Neuron (in vitro differentiated cells): ENCODE results near the gene ATP5ME.
A peak's percentile ranks its signal among the peaks of the same experiment; 100 is the strongest.

ENCODE experiments used
- H2AFZ ChIP-seq: one replicate; pipeline ENCODE4 v1.6.1; 2013; ENCODE audit warnings: low read depth, mild to moderate bottlenecking, inconsistent platforms, low read length, moderate library complexity
- H3K27me3 ChIP-seq: one replicate; pipeline ENCODE4 v1.6.1; 2013; ENCODE audit warnings: low read length; ENCODE audit not compliant: insufficient read depth
- H3K36me3 ChIP-seq: one replicate; pipeline ENCODE4 v1.6.1; 2013; ENCODE audit warnings: low read length; ENCODE audit not compliant: insufficient read depth
- H3K4me1 ChIP-seq: one replicate; pipeline ENCODE4 v1.6.1; 2013; ENCODE audit warnings: low read length; ENCODE audit not compliant: insufficient read depth
- H3K4me3 ChIP-seq: 2 replicates; pipeline ENCODE4 v1.5.1; 2013; ENCODE audit warnings: mild to moderate bottlenecking, low read length, moderate library complexity
- H3K9me3 ChIP-seq: one replicate; pipeline ENCODE4 v1.6.1; 2013; ENCODE audit warnings: low read length

Gene ATP5ME

DNA sequence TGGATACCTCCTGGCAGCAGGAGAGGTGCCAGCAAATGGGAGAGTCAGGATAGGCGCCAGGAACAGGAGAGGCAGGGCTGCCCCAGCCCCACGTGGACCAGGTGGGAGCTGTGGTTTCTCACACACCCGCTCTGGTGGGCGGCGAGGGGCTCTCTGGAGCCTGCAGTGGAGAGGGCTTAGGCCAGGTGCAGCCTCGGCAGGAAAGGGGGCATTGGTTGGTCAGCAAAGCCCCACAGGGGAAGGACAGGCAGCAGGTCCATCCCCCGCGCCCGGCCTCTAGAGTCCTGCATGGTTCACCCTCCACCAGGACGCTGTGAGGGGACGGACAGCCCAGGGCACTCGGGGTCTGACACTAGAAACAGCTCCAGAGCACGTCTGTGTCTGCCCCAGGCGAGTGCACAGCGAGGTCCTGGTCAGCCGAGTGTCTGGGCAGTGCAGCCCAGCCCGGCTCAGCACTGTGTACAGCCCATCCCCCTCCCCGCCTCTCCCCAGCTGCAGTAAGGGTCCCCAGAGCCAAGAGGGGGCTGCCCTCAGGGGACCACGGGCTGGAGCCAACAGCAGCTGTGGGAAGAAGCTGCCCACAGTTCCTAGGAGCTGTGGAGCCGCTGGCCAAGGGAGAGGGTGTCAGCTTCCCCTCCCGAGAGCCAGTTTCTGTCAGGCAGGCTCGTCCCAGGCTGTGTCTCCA lies 8.2 kb downstream of the ATP5ME start:
- peaks cover 4% of the 10 kb centered on the region for H3K36me3 ChIP-seq
- no peak overlapping the region for H2AFZ ChIP-seq
- H3K4me3 ChIP-seq, result no peak overlapping the region
- H3K4me1 ChIP-seq, result no peaks in the 10 kb centered on the region
- H3K9me3 ChIP-seq, result peaks cover 6% of the 10 kb centered on the region
- H3K27me3 ChIP-seq, result peaks cover 25% of the 10 kb centered on the region

- no peak overlapping the region for H2AFZ ChIP-seq
- H3K4me3 ChIP-seq, result no peak overlapping the region
- H3K27me3 ChIP-seq, result peaks cover 25% of the 10 kb centered on the region
- peaks cover 6% of the 10 kb centered on the region for H3K9me3 ChIP-seq
- no peaks in the 10 kb centered on the region for H3K4me1 ChIP-seq
- no peaks in the 10 kb centered on the region for H3K36me3 ChIP-seq
These were observed 8.7 kb downstream of the ATP5ME start for GRCh38 chr4:665381-665750.

- Histone ChIP-seq H3K27me3 (peaks cover 25% of the 10 kb centered on the region), H3K4me1 (no peaks in the 10 kb centered on the region), H3K4me3 (no peak overlapping the region), H3K36me3 (no peaks in the 10 kb centered on the region), H2AFZ (no peak overlapping the region), H3K9me3 (peaks cover 7% of the 10 kb centered on the region)
These were observed 9.3 kb downstream of the ATP5ME start for GRCh38 chr4:664713-665231.

DNA sequence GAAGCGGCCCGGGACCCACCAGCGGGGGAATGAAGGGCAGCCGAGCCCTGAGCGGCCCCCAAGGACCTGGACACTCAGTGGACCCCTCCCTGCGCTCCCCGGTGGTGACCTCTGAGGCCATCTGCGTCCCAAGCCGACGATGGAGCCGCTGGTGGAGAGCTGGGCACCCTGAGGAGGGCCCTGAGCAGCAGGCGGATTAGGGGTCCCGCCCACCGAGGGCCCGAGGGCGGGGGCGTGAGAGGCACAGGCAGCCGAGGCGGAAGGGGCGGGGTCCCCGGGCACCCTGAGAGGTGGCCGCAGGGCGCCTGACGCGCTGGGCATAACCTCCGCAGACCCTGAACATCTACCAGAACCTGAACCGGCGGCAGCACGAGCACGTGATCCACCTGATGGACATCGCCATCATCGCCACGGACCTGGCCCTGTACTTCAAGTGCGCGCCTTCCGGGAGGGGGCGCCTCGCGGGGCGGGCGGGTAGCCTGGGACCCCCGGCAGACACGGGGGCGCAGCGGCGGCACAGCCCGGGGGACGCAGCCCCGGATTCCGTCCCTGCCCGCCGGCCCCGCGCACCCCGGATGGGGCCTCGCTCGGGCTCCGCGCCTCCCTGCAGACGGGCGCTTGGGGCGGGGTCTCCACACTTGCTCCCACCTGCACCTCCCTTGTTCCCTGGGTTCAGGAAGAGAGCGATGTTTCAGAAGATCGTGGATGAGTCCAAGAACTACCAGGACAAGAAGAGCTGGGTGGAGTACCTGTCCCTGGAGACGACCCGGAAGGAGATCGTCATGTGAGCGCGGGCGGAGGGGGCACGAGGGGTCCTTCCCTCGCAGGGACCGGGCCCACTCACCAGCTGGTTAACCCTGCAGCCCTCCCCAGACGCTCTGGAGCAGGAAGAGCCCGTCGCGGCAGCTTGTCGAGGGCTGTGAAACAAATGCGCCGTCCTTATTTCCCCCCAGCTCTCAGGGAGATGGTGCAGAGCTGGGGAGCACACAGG lies 10.3 kb downstream of the ATP5ME start:
- Histone ChIP-seq H3K4me1 (no peaks in the 10 kb centered on the region), H3K4me3 (peak overlapping the region; percentile 12), H3K27me3 (peaks cover 25% of the 10 kb centered on the region), H2AFZ (peak overlapping the region; percentile 55), H3K36me3 (no peaks in the 10 kb centered on the region), H3K9me3 (peaks cover 8% of the 10 kb centered on the region)

GRCh38 chr4:663046-663437 lies 11.0 kb downstream of the ATP5ME start:
- no peaks in the 10 kb centered on the region for H3K36me3 ChIP-seq
- H3K4me1 ChIP-seq, result no peaks in the 10 kb centered on the region
- H3K9me3 ChIP-seq, result peaks cover 8% of the 10 kb centered on the region
- H3K4me3 ChIP-seq, result no peak overlapping the region
- H3K27me3 ChIP-seq, result peaks cover 25% of the 10 kb centered on the region
- H2AFZ ChIP-seq, result peak overlapping the region; percentile 55

DNA sequence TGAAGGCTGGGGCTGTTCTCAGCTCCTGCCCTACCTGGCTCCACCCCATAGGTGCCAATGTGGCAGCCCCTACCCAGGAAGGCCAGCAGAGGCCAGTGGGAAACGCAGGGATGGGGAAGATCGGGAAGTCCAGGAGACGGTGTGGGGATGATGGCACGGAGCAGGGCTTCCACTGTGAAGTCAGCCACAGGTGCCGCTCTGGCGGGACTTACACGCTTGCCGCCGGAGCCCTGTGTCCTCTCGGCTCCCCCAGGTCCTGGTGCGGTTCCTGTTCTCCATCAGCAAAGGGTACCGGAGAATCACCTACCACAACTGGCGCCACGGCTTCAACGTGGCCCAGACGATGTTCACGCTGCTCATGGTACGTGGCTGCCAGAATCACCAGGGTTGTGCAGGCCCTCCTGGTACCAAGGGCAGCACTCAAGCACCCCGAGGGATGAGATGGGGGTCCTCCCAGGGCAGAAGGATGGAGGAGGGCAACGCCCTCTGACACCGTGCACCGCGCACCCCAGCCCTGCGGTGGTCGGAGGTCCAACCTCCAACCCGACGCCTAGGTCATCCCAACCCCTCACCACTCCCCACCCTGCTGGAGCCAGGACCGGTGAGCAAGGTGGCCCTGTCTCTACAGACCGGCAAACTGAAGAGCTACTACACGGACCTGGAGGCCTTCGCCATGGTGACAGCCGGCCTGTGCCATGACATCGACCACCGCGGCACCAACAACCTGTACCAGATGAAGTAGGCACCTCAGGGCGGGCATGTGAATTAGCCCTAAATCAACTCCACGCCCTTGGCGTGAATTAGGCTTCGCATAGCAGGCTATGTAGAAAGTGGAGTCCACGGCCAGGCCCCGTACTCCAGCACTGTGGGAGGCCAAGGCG lies 12.0 kb downstream of the ATP5ME start:
- no peak overlapping the region for H2AFZ ChIP-seq
- no peaks in the 10 kb centered on the region for H3K4me1 ChIP-seq
- no peaks in the 10 kb centered on the region for H3K36me3 ChIP-seq
- no peak overlapping the region for H3K4me3 ChIP-seq
- H3K9me3 ChIP-seq, result peaks cover 8% of the 10 kb centered on the region
- peaks cover 25% of the 10 kb centered on the region for H3K27me3 ChIP-seq

- Histone ChIP-seq H2AFZ (no peak overlapping the region), H3K27me3 (peaks cover 25% of the 10 kb centered on the region), H3K9me3 (peaks cover 8% of the 10 kb centered on the region), H3K4me3 (no peak overlapping the region), H3K4me1 (no peaks in the 10 kb centered on the region), H3K36me3 (no peaks in the 10 kb centered on the region)
These were observed 12.8 kb downstream of the ATP5ME start for GRCh38 chr4:661231-661630.

- no peak overlapping the region for H2AFZ ChIP-seq
- H3K27me3 ChIP-seq, result peaks cover 25% of the 10 kb centered on the region
- peaks cover 8% of the 10 kb centered on the region for H3K9me3 ChIP-seq
- H3K36me3 ChIP-seq, result no peaks in the 10 kb centered on the region
- H3K4me3 ChIP-seq, result no peak overlapping the region
- H3K4me1 ChIP-seq, result no peaks in the 10 kb centered on the region
These were observed 13.7 kb downstream of the ATP5ME start for GRCh38 chr4:660401-660800.

DNA sequence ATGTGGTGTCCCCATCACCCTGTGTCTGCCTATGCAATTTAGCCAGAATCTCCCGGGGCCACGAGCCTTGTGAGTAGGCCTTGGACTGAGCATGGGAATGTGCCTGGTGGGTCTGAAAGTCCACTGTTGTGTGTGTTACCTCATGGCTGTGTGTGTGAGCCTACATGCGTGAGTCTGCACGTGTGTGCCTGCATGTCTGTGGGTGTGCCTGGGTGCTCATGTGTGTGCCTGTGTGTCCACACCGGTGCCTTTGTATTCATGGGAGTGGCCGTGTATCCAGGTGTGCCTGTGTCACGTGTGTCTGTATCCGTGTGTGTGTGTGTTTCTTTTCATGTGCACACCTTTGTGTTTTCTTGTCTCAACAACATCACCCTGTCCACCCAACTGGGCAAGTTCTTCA lies 14.2 kb downstream of the ATP5ME start:
- peaks cover 19% of the 10 kb centered on the region for H3K27me3 ChIP-seq
- H3K9me3 ChIP-seq, result peaks cover 8% of the 10 kb centered on the region
- no peaks in the 10 kb centered on the region for H3K4me1 ChIP-seq
- H2AFZ ChIP-seq, result no peak overlapping the region
- no peaks in the 10 kb centered on the region for H3K36me3 ChIP-seq
- no peak overlapping the region for H3K4me3 ChIP-seq

- no peak overlapping the region for H3K4me3 ChIP-seq
- H2AFZ ChIP-seq, result no peak overlapping the region
- H3K9me3 ChIP-seq, result peaks cover 5% of the 10 kb centered on the region
- no peaks in the 10 kb centered on the region for H3K36me3 ChIP-seq
- peaks cover 11% of the 10 kb centered on the region for H3K27me3 ChIP-seq
- H3K4me1 ChIP-seq, result no peaks in the 10 kb centered on the region
These were observed 15.1 kb downstream of the ATP5ME start for GRCh38 chr4:658681-659667.

GRCh38 chr4:657834-658667 lies 16.0 kb downstream of the ATP5ME start:
- H3K4me3 ChIP-seq, result no peak overlapping the region
- H3K4me1 ChIP-seq, result no peaks in the 10 kb centered on the region
- H2AFZ ChIP-seq, result no peak overlapping the region
- H3K27me3 ChIP-seq, result peaks cover 2% of the 10 kb centered on the region
- peaks cover 5% of the 10 kb centered on the region for H3K9me3 ChIP-seq
- H3K36me3 ChIP-seq, result no peaks in the 10 kb centered on the region
